Activated CD4-positive, alpha-beta T cell treated with anti-CD3 and anti-CD28 coated beads for 48 hours (primary cell): ENCODE results near the gene BMP8B.
"Not testable (repeated sequence)": the region's sequence is repeated elsewhere in the genome, so short reads cannot be mapped to it uniquely, and the experiment has no call there.

Experiments
- DNase-seq: peaks from one replicate; pipeline ENCODE4 v3.0.0-alpha.2; 2020

Gene BMP8B

GRCh38 chr1:39788758-39789570, at the start of gene BMP8B:
BMP8B (minus strand) TSS chr1:39788865; CDS start chr1:39788485, 380 bp downstream.
- peak; percentile 58 for DNase-seq

DNA sequence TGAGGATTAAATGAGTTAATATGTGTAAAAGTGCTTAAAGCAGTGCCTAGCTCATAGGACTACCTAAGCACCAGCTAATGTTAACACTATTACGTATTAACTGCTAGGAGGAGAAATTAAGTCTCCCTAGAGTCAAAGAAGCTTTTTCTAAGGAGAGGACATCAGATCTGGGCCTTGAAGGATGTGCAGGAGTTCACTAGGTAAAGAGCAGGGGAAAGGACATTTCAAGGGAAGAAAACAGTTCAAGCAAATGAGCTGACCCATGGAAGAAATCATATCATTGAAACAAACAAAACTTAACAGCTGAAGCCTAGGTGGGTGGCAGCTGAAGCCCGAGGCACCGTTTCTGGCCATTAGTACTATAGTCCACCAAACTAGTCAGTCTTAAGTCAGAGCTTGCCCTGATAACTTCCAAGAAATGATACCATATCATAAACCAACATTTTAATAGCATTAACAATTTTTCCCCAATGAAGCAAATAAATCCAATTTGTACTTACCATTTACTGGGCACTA, 48.0 kb upstream of the BMP8B start:
- no peak for DNase-seq

- DNase-seq = no peak
Measured at GRCh38 chr1:39835935-39836594, 47.4 kb upstream of the BMP8B start.

- no peak for DNase-seq
Measured at GRCh38 chr1:39835110-39835509, 46.4 kb upstream of the BMP8B start.

GRCh38 chr1:39833621-39834385, 45.1 kb upstream of the BMP8B start:
- DNase-seq = no peak

- no peak for DNase-seq
Measured at GRCh38 chr1:39833121-39833520, 44.5 kb upstream of the BMP8B start.

DNA sequence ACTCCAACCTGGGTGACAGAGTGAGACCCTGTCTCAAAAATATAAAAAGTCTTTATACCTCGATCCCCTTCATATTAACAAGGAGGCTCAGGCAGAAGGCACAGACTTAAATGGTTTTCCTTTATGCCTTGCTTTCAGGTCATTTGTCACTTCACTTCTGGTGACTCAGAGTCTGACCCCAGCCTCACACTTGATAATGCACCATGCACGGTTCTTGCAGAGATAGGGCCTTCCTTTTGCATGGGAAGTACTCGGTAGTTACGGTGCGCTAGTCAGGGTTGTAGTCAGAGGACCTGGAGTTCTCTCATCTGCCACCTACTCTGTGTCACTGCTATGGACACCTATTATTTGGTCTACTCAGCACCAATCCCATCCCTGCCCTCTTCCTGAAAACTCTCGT, 43.6 kb upstream of the BMP8B start:
- DNase-seq = no peak

DNA sequence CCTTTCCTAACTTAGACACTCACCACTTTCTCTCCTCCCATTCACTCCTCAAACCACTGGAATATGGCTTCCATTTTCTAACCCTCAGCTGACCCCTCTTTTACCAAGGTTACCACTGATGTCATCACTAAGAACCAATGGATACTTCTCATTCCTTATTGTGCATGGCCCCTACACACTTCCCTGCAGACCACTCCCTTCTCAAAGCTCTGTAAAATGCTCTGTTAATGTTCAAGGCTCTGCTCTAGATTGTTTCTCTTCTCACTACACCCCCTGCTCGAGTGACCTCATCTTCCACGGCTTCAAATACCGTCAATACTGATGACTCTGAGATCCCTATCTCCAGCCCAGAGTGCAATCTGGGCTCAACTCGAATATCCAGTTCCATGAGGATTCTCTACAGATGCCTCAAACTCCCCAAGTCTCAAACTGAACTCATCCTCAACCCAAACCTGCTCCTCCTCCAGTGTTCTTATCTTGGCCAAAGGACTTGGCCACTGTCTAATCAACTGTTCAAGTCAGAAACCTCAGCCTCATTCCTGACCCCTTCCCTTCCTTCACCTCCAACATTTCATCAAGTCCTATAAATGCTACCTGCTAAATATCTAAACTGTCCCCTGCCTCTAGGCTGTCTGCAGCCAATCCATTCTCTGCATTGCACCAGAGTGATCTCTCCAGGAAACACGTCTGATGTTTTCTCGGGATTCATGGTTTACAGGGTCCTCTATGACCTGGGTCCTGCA, 41.3 kb upstream of the BMP8B start:
- no peak for DNase-seq

GRCh38 chr1:39828734-39829133, 40.1 kb upstream of the BMP8B start:
- no peak for DNase-seq

- DNase-seq = not testable (repeated sequence)
Measured at GRCh38 chr1:39828255-39828654, 39.6 kb upstream of the BMP8B start.

DNA sequence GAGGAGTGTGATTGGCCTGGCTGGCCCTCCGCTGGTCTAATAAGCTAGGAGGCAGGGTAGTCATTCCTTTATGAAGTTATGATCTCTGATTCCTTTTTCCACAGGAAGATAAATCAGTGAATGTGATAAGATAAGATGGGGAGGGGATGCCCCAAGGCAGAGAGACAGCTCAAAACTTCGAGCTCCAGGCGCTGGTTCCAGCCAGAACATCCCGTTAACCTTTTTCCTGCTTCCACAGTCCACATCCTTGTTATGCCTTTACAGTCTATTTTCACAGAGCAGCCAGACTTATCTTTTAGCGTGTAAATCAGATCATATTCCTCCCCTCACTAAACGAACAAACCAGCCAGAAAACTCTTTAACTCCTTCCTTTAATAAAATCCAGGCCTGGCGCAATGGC, 38.5 kb upstream of the BMP8B start:
- no peak for DNase-seq

DNA sequence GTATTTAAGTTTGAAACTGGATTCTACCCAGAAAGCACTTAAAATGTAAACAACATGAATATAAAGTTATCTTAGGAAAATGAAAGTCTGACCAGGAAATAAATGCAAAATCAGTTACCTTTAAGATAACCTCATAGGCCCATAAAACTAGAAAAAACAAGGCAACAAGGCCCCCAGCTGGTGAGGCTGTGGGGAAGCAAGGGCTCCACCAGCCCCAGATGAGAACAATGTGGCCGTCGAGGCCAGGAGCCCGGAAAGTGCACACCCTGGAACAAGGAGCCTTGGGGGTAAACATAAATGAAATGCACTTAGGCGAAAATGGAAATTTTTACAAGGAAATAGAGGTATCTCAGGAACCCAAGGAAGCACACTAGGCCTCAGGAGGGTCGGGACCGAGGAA, 37.9 kb upstream of the BMP8B start:
- DNase-seq = no peak

GRCh38 chr1:39825432-39825941, 36.8 kb upstream of the BMP8B start:
- DNase-seq = no peak

DNA sequence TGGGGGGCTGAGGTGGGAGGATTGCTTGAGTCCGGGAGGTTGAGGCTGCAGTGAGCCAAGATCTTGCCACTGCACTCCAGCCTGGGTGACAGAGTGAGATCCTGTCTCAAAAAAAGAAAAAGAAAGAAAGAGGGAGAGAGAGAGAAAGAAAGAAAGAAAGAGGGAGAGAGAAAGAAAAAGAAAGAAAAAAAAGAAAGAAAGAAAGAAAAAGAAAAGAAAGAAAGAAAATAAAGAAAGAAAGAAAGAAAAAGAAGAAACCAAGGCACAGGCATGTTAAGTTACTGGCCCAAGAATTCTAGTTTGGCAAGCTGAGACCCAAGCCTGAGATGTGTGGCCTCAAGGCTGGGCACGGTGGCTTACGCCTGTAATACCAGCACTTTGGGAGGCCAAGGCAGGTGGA, 34.8 kb upstream of the BMP8B start:
- not testable (repeated sequence) for DNase-seq

DNA sequence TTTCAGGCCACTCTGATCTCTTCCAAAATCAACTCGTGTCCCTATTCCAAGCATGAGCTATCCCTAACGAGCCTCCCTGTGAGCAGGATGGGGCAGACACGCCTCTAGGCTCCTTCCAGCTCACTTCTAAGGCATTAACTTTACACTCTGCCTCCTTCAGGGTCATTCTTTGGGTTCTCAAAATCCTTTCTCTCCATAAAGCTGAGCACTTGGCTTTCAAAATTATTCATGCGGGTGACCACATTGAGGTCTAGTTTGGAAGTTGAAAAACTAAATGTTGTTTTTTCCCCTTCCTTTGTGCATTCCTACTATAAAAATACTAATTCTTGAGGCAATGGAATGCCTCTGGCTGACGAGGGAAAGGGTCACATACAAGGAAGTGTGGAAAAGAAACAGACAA, 33.5 kb upstream of the BMP8B start:
- no peak for DNase-seq

DNA sequence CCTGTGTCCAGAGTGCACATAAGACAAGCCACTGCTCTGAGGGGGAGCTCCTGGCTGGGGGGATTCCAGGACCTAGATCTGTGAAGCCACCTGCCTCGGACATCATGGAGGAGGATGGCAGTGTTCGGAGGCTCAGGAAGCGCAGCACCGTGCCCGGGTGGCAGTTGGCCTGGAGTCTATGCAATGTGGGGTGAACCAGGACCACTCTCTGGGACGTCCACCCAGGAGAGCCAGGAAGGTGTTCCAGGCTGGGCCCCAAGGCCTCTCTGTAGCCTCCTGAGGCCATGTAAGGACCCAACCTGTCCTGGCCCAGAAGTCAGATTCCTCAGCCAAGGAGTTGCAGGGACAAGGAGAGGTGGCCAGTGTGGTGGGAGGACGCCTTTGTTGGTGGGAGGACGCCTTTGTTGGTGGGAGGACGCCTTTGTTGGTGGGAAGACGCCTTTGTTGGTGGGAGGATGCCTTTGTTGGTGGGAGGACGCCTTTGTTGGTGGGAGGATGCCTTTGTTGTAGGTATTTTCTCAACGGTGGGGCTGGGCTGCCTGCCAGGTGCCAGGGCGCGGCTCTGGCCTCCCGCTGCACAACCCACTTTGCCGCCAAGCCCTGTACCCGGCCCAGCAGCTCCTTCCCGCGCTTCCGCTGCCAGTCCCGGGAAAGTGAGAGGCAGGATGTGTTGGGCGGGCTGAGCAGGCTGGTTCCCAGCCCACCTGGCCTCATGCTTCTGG, 30.6 kb upstream of the BMP8B start:
- no peak for DNase-seq

- no peak for DNase-seq
Measured at GRCh38 chr1:39818482-39818881, 29.8 kb upstream of the BMP8B start.

GRCh38 chr1:39817091-39817932, 28.6 kb upstream of the BMP8B start:
- peak; percentile 73 for DNase-seq

- peak; percentile 41 for DNase-seq
Measured at GRCh38 chr1:39816415-39817090, 27.9 kb upstream of the BMP8B start.

DNA sequence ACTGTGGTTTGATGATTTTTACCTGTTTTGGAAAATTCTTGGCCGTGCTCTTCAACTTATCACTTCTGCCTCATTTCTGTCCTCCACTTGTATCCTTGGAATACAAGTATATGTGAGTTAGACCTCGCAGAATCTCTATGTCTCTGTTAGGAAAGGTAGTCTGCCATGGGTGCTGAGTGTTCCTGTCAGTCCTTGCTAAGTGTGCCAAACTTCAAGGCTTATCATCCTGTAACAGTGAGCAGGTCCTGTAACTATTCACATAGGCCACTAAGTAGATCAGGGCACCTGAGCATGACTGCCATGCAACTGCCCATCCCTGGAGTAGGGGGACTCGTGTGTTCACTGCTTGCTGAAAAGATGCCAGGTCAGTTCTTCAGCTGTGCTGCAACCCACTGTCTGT, 24.2 kb upstream of the BMP8B start:
- DNase-seq = no peak
